Measurements from ENCODE around the gene RABEP1. TPM values are rescaled to one million over a fixed set of nuclear protein-coding genes. Genes with fewer than 3 reads are reported as not detected.

Gene RABEP1
- total and polyA plus RNA-seq, 12 donors: 19.5 to 69.1 (median 56.8) TPM

- no peak for TF ChIP-seq CTCF (IDR thresholded peaks at IDR 0.05)
- WGBS, 2 donors: 90 to 97% methylated on average over 6 of the region's 6 CpGs
- intact Hi-C loops (cut with DNase I): loop anchor here in 1 of 10 donors (10.0 kb wide), 1 partner anchor 45 kb away; no protein-coding TSS in a partner anchor
- peaks cover 0 to 100% (median 46%) of the 10 kb centered on the region in 9 donors for H3K36me3 ChIP-seq
- no peak overlapping the region for H3K27ac ChIP-seq
- H3K4me1 ChIP-seq: no peaks in the 10 kb centered on the region
- H3K27me3 ChIP-seq: no peaks in the 10 kb centered on the region
- no peaks in the 10 kb centered on the region for H3K9me3 ChIP-seq
- DNase-seq: no peak
- no peak overlapping the region for H3K4me3 ChIP-seq
- no peak for ATAC-seq
Observed at GRCh38 chr17:5399767-5400166, 117.7 kb downstream of the RABEP1 start.

GRCh38 chr17:5405400-5405799 is 123.3 kb downstream of the RABEP1 start:
- ATAC-seq: no peak
- intact Hi-C loops (cut with DNase I): loop anchor here in 2 of 10 donors (5.0 to 10.0 kb wide), 2 partner anchors 48 to 51 kb away; no protein-coding TSS in a partner anchor

GRCh38 chr17:5408186-5408585 is 126.1 kb downstream of the RABEP1 start:
- DNase-seq (no peak), ATAC-seq (no peak)
- peaks cover 0 to 100% (median 75%) of the 10 kb centered on the region in 9 donors for H3K36me3 ChIP-seq
- TF ChIP-seq CTCF (IDR thresholded peaks at IDR 0.05): no peak
- no peak overlapping the region for H3K4me3 ChIP-seq
- intact Hi-C loops (cut with DNase I): loop anchor here in 2 of 10 donors (5.0 to 10.0 kb wide), 2 partner anchors 51 to 53 kb away; no protein-coding TSS in a partner anchor
- no peaks in the 10 kb centered on the region for H3K27me3 ChIP-seq
- no peaks in the 10 kb centered on the region for H3K9me3 ChIP-seq
- H3K4me1 ChIP-seq: no peaks in the 10 kb centered on the region
- H3K27ac ChIP-seq: no peak overlapping the region
- 85 to 95% methylated on average over 5 of the region's 5 CpGs for WGBS, 2 donors

More at GRCh38 chr17:5405400-5405799, 123.3 kb downstream of the RABEP1 start:
- no peaks in the 10 kb centered on the region for H3K27me3 ChIP-seq
- no peaks in the 10 kb centered on the region for H3K9me3 ChIP-seq
- 87 to 90% methylated on average over 4 of the region's 4 CpGs for WGBS, 2 donors
- TF ChIP-seq CTCF (IDR thresholded peaks at IDR 0.05): no peak
- no peaks in the 10 kb centered on the region for H3K4me1 ChIP-seq
- no peak overlapping the region for H3K27ac ChIP-seq
- H3K4me3 ChIP-seq: no peak overlapping the region
- no peak for DNase-seq
- H3K36me3 ChIP-seq: peaks cover 0 to 100% (median 68%) of the 10 kb centered on the region in 9 donors

- Histone ChIP-seq H3K4me1 (peaks cover 0 to 7% (median 0%) of the 10 kb centered on the region in 9 donors), H3K27me3 (no peaks in the 10 kb centered on the region), H3K27ac (no peak overlapping the region), H3K9me3 (no peaks in the 10 kb centered on the region), H3K4me3 (no peak overlapping the region), H3K36me3 (peaks cover 0 to 100% (median 58%) of the 10 kb centered on the region in 9 donors)
- 95 to 97% methylated on average over 7 of the region's 7 CpGs for WGBS, 2 donors
- intact Hi-C loops (cut with DNase I): no loop called here
- no peak for ATAC-seq
- DNase-seq: no peak
- TF ChIP-seq CTCF (IDR thresholded peaks at IDR 0.05): no peak
Observed at GRCh38 chr17:5410594-5411272, 128.6 kb downstream of the RABEP1 start.

All from heart right ventricle (tissue), 16 donors.